IMR-90 (cell line): ENCODE measurements around the gene DCN.

Experiments used
- CHD1 ChIP-seq: IDR thresholded peaks from 2 replicates; pipeline ENCODE4 v1.6.1; 2012; ENCODE audit warnings: low read depth, low read length, improper control_type of control experiment
- CTCF ChIP-seq: conservative IDR thresholded peaks from 2 replicates; pipeline ENCODE4 v1.5.1; 2012; ENCODE audit warnings: mild to moderate bottlenecking, low read depth, low read length, improper control_type of control experiment
- ELK1 ChIP-seq: fragments of 150-350 bp; IDR thresholded peaks from 2 replicates; pipeline ENCODE4 v1.6.1; 2016; ENCODE audit warnings: low read depth, mild to moderate bottlenecking, low read length, moderate library complexity, borderline replicate concordance
- FOS ChIP-seq: fragments of 150-350 bp; IDR thresholded peaks from 2 replicates; pipeline ENCODE4 v1.6.1; 2016; ENCODE audit warnings: low read depth, low read length
- MAFK ChIP-seq: IDR thresholded peaks from 2 replicates; pipeline ENCODE4 v1.6.1; 2012; ENCODE audit warnings: low read depth, low read length, improper control_type of control experiment
- MXI1 ChIP-seq: IDR thresholded peaks from 2 replicates; pipeline ENCODE4 v1.6.1; 2012; ENCODE audit warnings: low read depth, mild to moderate bottlenecking, low read length, moderate library complexity, borderline replicate concordance
- NFE2L2 ChIP-seq: fragments of 150-350 bp; IDR thresholded peaks from 2 replicates; pipeline ENCODE4 v1.6.1; 2016; ENCODE audit warnings: low read depth, mild to moderate bottlenecking, low read length
- POLR2A ChIP-seq: IDR thresholded peaks from 2 replicates; pipeline ENCODE4 v1.6.1; 2012; ENCODE audit warnings: mild to moderate bottlenecking, low read depth, low read length
- RAD21 ChIP-seq: IDR thresholded peaks from 2 replicates; pipeline ENCODE4 v1.6.1; 2012; ENCODE audit warnings: low read length, improper control_type of control experiment
- RCOR1 ChIP-seq: IDR thresholded peaks from 2 replicates; pipeline ENCODE4 v1.6.1; 2012; ENCODE audit warnings: mild to moderate bottlenecking, low read length, improper control_type of control experiment; ENCODE audit not compliant: insufficient replicate concordance
- RFX5 ChIP-seq: IDR thresholded peaks from 2 replicates; pipeline ENCODE4 v1.8.0; 2012; ENCODE audit warnings: low read depth, mild to moderate bottlenecking, low read length, moderate library complexity
- SMC3 ChIP-seq: fragments of 150-350 bp; IDR thresholded peaks from 2 replicates; pipeline ENCODE4 v1.6.1; 2016; ENCODE audit warnings: low read depth, mild to moderate bottlenecking, antibody characterized with exemption, low read length, moderate library complexity
- TF ChIP-seq, protein P1 (sequence below): fragments of 150-350 bp; IDR thresholded peaks from 2 replicates; pipeline ENCODE4 v1.6.1; 2017; ENCODE audit warnings: mild to moderate bottlenecking, antibody characterized with exemption, low read length, low read depth

GRCh38 chr12:91204421-91204820 lies 21.8 kb upstream of the DCN start:
- no peak for TF ChIP-seq POLR2A
- TF ChIP-seq CTCF: no peak
- TF ChIP-seq MAFK: no peak
- no peak for TF ChIP-seq MXI1
- no peak for TF ChIP-seq RAD21
- no peak for TF ChIP-seq FOS
- no peak for TF ChIP-seq SMC3
- TF ChIP-seq, protein P1, sequence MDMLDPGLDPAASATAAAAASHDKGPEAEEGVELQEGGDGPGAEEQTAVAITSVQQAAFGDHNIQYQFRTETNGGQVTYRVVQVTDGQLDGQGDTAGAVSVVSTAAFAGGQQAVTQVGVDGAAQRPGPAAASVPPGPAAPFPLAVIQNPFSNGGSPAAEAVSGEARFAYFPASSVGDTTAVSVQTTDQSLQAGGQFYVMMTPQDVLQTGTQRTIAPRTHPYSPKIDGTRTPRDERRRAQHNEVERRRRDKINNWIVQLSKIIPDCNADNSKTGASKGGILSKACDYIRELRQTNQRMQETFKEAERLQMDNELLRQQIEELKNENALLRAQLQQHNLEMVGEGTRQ: no peak
- TF ChIP-seq ELK1: no peak
- no peak for TF ChIP-seq RFX5
- TF ChIP-seq CHD1: no peak
- TF ChIP-seq NFE2L2: no peak
- TF ChIP-seq RCOR1: no peak
